CD4-positive, CD25-positive, alpha-beta regulatory T cell (primary cell): Measurements from ENCODE around the gene CPED1. TPM values are rescaled to one million over a fixed set of nuclear protein-coding genes. Genes with fewer than 3 reads are reported as not detected.
A peak's percentile ranks its signal among the peaks of the same experiment; 100 is the strongest.

Experiments
- ATAC-seq, 2 donors: fragments of 150-1000 bp; cut with Tn5 transposase; one replicate each; pipeline ENCODE4 v1.10.0; 2021; ENCODE audit warnings: low read depth in 2 of 2, moderate number of reproducible peaks in 2 of 2, moderate library complexity in 1 of 2
- DNase-seq, 3 donors: peaks; one replicate each; pipeline versions ENCODE4 v3.0.0 to v3.0.0-alpha.2; 2012 to 2022; ENCODE audit warnings: mixed read lengths in 1 of 3
- H3K27ac ChIP-seq: one replicate; pipeline ENCODE4 v1.7.0; 2013; ENCODE audit warnings: mild to moderate bottlenecking, low read length; ENCODE audit not compliant: insufficient read depth, poor library complexity, severe bottlenecking
- H3K27me3 ChIP-seq: one replicate; pipeline ENCODE4 v1.7.0; 2013; ENCODE audit warnings: low read length; ENCODE audit not compliant: control insufficient read depth, insufficient read depth
- H3K36me3 ChIP-seq: one replicate; pipeline ENCODE4 v1.7.0; 2013; ENCODE audit warnings: mild to moderate bottlenecking, low read length, moderate library complexity; ENCODE audit not compliant: control insufficient read depth, insufficient read depth
- H3K4me1 ChIP-seq: 2 replicates; pipeline ENCODE4 v1.7.0; 2013; ENCODE audit warnings: mild to moderate bottlenecking, low read length; ENCODE audit not compliant: insufficient read depth, control insufficient read depth, poor library complexity, severe bottlenecking
- H3K4me3 ChIP-seq: one replicate; pipeline ENCODE4 v1.7.0; 2013; ENCODE audit warnings: low read depth, mild to moderate bottlenecking, low read length, moderate library complexity
- H3K9me3 ChIP-seq, 2 experiments: 1 replicate in 1 of 2; 2 replicates in 1 of 2; pipeline ENCODE4 v1.7.0; 2013; ENCODE audit warnings: low read length in 2 of 2, mild to moderate bottlenecking in 1 of 2, moderate library complexity in 1 of 2; ENCODE audit not compliant: control insufficient read depth in 2 of 2
- H3K27ac Mint-ChIP-seq, 3 donors: one replicate each; pipeline ENCODE4 v1.8.0; 2020 to 2022; ENCODE audit warnings: mild to moderate bottlenecking in 3 of 3, mixed read lengths in 3 of 3, moderate library complexity in 2 of 3
- H3K27me3 Mint-ChIP-seq: one replicate; pipeline ENCODE4 v1.8.0; 2022; ENCODE audit warnings: mild to moderate bottlenecking, mixed read lengths
- H3K36me3 Mint-ChIP-seq: one replicate; pipeline ENCODE4 v1.8.0; 2020; ENCODE audit warnings: mixed read lengths
- H3K4me1 Mint-ChIP-seq, 4 donors: one replicate each; pipeline ENCODE4 v1.8.0; 2020 to 2022; ENCODE audit warnings: mixed read lengths in 4 of 4, mild to moderate bottlenecking in 1 of 4
- H3K4me3 Mint-ChIP-seq, 4 donors: one replicate each; pipeline ENCODE4 v1.8.0; 2020 to 2022; ENCODE audit warnings: mild to moderate bottlenecking in 4 of 4, mixed read lengths in 4 of 4, moderate library complexity in 3 of 4
- H3K9me3 Mint-ChIP-seq, 7 donors: one replicate each; pipeline ENCODE4 v1.8.0; 2020 to 2022; ENCODE audit warnings: mixed read lengths in 7 of 7, mild to moderate bottlenecking in 3 of 7, moderate library complexity in 2 of 7
- polyA plus RNA-seq, 4 donors: library from polyadenylated mRNA; unstranded; fragments of 300-500 nt; fragmentation: Illumina TruSeq; gene quantifications; one replicate each; pipeline ENCODE4 v1.2.3, GENCODE V29; 2021
- total RNA-seq: library from RNA; stranded (reverse); gene quantifications from one replicate; pipeline ENCODE4 v1.2.3, GENCODE V29; 2022

CPED1 gene
- total and polyA plus RNA-seq, 5 donors from 2014 or later: 0.17 to 0.24 TPM; not detected in 3

DNA sequence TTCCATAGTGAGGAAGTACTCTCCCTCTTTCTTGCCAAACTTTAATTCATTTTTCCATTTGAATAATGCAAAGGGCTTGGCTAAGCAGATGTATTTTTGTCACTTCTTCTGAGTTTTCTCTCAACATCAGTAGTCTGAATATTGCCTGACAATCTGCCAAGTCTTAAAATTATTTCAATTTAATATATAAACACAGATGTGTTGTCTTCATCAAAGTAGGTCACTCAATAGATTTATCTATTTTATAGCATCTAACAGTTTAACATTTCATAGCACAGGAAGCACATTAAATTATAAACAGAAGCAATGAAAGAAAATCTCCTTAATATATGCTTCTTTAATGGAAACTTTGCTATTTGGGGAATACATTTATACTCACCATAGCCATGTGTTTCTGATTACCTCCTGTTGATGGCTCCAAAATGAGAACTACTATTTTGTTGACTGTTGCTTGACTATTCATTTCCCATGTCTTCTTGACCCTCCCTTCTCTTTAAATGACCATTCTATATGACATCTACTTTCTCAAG is 4.5 kb downstream of the CPED1 start:
- Histone ChIP-seq H3K36me3 (no peaks in the 10 kb centered on the region), H3K27ac (no peak overlapping the region), H3K27me3 (peaks cover 46% of the 10 kb centered on the region), H3K4me3 (no peak overlapping the region), H3K4me1 (peaks cover 9% of the 10 kb centered on the region), H3K9me3 (no peaks in the 10 kb centered on the region)
- H3K27ac Mint-ChIP-seq: no peak overlapping the region
- H3K9me3 Mint-ChIP-seq: peaks cover 0 to 5% (median 0%) of the 10 kb centered on the region in 7 donors
- peaks cover 0 to 28% (median 10%) of the 10 kb centered on the region in 4 donors for H3K4me1 Mint-ChIP-seq
- H3K4me3 Mint-ChIP-seq: no peak overlapping the region
- DNase-seq: no peak
- ATAC-seq: no peak
- no peaks in the 10 kb centered on the region for H3K36me3 Mint-ChIP-seq
- H3K27me3 Mint-ChIP-seq: peaks cover 73% of the 10 kb centered on the region

DNA sequence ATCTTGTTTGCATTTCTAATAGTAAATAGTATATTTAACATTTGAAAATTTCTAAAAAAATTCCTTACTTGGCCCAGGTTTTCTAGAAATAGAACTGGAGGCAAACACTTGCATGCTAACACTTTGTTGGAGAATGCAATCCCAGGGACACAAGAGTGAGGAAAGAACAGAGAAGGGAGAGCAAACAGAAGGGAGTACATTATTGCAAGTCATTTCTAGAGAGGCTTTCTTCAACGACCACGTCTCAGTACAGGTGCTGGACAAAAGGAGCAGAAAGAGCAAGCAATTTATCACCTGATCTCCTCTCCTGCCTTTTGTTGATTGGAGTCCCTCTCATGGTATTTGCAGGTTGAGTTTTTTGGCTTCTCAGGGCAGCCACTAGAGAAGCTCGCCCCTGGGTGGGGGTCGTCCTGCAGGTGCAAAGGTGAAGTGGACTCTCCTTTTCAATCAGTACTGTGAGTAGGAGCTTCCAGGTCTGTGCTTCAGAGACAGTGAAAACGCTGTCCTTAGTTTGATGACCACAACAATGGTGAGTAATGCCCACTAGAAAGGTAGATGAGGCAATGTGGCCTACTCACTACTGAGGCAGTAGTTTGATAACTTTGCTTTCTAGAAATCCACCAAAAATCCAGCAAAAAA is 5.2 kb downstream of the CPED1 start:
- peaks cover 2% of the 10 kb centered on the region for H3K4me1 ChIP-seq
- H3K27ac ChIP-seq: no peak overlapping the region
- no peaks in the 10 kb centered on the region for H3K36me3 ChIP-seq
- no peaks in the 10 kb centered on the region for H3K36me3 Mint-ChIP-seq
- no peak overlapping the region for H3K4me3 ChIP-seq
- no peak for DNase-seq
- no peaks in the 10 kb centered on the region for H3K9me3 ChIP-seq
- H3K9me3 Mint-ChIP-seq: peaks cover 0 to 5% (median 0%) of the 10 kb centered on the region in 7 donors
- H3K27me3 Mint-ChIP-seq: peaks cover 66% of the 10 kb centered on the region
- no peak overlapping the region for H3K4me3 Mint-ChIP-seq
- no peak for ATAC-seq
- peaks cover 0 to 22% (median 8%) of the 10 kb centered on the region in 4 donors for H3K4me1 Mint-ChIP-seq
- no peak overlapping the region for H3K27ac Mint-ChIP-seq
- H3K27me3 ChIP-seq: peaks cover 41% of the 10 kb centered on the region

DNA sequence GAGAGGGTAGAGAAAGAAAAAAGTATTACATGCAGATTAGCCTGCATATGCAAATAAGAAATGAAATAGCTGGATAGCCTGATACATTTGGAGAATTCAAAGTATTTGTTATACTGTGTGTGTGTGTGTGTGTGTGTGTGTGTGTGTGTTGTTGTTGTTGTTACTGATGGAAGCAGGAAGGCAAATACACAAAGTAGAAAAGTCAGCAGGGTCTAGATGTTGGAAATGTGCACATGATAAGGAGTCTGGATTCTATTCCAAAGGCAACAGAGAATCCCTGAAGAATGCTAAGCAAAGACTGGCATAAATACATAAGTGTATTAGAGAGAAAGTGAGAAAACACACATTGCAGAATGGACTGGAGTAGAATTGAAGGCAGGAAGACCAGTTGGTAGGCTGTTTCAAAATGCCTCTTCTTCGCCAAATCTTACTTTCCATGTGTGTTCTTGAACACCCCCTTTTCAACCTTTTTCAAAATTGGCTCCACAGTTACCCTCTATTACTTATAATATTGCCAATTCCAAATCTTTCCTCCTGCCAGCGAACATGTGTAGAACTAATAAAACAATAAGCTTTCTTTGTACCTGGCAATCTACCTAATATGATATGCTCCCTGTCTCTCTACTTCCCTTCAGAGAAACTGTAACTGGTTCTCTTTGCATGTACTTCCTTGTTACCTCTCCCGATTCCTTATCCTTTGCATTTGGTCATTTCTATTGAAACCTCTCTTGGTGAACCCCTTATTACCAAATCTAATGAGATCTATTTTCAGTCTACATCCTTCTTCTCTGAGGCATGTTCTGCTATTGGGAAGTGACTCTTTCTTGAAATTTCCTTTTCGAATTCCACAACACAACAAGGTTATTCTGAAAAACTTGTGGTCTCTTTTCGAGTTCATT is 6.2 kb downstream of the CPED1 start:
- no peaks in the 10 kb centered on the region for H3K4me1 ChIP-seq
- peaks cover 30% of the 10 kb centered on the region for H3K27me3 ChIP-seq
- H3K27ac Mint-ChIP-seq: no peak overlapping the region
- DNase-seq: no peak
- H3K4me3 Mint-ChIP-seq: no peak overlapping the region
- no peak overlapping the region for H3K27ac ChIP-seq
- H3K27me3 Mint-ChIP-seq: peaks cover 55% of the 10 kb centered on the region
- H3K4me1 Mint-ChIP-seq: peaks cover 0 to 15% (median 4%) of the 10 kb centered on the region in 4 donors
- peaks cover 0 to 4% (median 0%) of the 10 kb centered on the region in 7 donors for H3K9me3 Mint-ChIP-seq
- no peak overlapping the region for H3K4me3 ChIP-seq
- no peaks in the 10 kb centered on the region for H3K36me3 ChIP-seq
- no peaks in the 10 kb centered on the region for H3K9me3 ChIP-seq
- no peak for ATAC-seq
- no peaks in the 10 kb centered on the region for H3K36me3 Mint-ChIP-seq

GRCh38 chr7:120995654-120996053 is 7.1 kb downstream of the CPED1 start:
- H3K27ac ChIP-seq: no peak overlapping the region
- H3K36me3 Mint-ChIP-seq: no peaks in the 10 kb centered on the region
- no peak for DNase-seq

DNA sequence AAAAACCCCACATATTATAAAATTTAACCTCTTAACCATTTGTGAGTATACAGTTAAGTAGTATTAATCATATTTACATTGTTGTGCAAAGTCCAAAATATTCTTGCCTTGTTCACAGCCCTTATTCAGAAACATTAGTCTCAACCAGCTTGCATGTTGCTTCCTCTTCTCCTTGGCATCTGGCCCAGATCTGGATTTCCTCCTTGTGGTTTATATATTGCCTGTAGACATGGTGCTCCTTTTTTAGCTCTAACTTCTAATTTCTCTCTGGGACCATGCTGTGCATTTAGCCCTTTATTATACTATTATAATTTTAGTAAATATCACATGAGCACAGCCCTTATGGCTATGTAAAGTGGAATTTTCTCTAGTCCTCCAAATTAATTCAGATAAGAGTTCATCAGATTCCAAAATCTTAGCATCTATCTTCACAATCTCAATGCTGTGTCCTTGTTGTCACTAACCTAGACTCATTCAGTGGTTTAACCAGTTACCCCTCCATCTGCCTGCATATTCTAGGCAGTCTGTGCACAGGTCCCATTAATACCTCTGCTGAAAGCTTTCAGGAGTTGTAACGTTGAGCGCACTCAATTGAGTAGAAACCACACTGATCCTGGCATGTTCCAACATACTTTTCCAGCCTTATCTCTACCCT is 7.9 kb downstream of the CPED1 start:
- peaks cover 0 to 2% (median 0%) of the 10 kb centered on the region in 7 donors for H3K9me3 Mint-ChIP-seq
- peaks cover 42% of the 10 kb centered on the region for H3K27me3 Mint-ChIP-seq
- H3K4me3 Mint-ChIP-seq: no peak overlapping the region
- H3K4me1 Mint-ChIP-seq: peaks cover 0 to 17% (median 4%) of the 10 kb centered on the region in 4 donors
- no peaks in the 10 kb centered on the region for H3K36me3 ChIP-seq
- peak in 1 of 3 donors; percentile 49 for DNase-seq
- no peaks in the 10 kb centered on the region for H3K36me3 Mint-ChIP-seq
- peak overlapping the region in 1 of 3 donors; percentile 25 for H3K27ac Mint-ChIP-seq
- no peaks in the 10 kb centered on the region for H3K4me1 ChIP-seq
- peaks cover 23% of the 10 kb centered on the region for H3K27me3 ChIP-seq
- no peak overlapping the region for H3K4me3 ChIP-seq
- peak; percentile 53 to 55 for ATAC-seq
- no peak overlapping the region for H3K27ac ChIP-seq
- no peaks in the 10 kb centered on the region for H3K9me3 ChIP-seq

More at GRCh38 chr7:120995654-120996053, 7.1 kb downstream of the CPED1 start:
- Histone ChIP-seq H3K4me1 (no peaks in the 10 kb centered on the region), H3K27me3 (peaks cover 27% of the 10 kb centered on the region), H3K36me3 (no peaks in the 10 kb centered on the region), H3K9me3 (no peaks in the 10 kb centered on the region), H3K4me3 (no peak overlapping the region)
- H3K4me1 Mint-ChIP-seq: peaks cover 0 to 17% (median 4%) of the 10 kb centered on the region in 4 donors
- H3K27me3 Mint-ChIP-seq: peaks cover 50% of the 10 kb centered on the region
- peaks cover 0 to 4% (median 0%) of the 10 kb centered on the region in 7 donors for H3K9me3 Mint-ChIP-seq
- H3K27ac Mint-ChIP-seq: peak overlapping the region in 1 of 3 donors; percentile 39
- ATAC-seq: no peak
- peak overlapping the region in 1 of 4 donors; percentile 14 for H3K4me3 Mint-ChIP-seq

GRCh38 chr7:120996988-120997345 is 8.5 kb downstream of the CPED1 start:
- H3K9me3 Mint-ChIP-seq: peaks cover 0 to 2% (median 0%) of the 10 kb centered on the region in 7 donors
- H3K27ac Mint-ChIP-seq: peak overlapping the region in 1 of 3 donors; percentile 25
- peaks cover 37% of the 10 kb centered on the region for H3K27me3 Mint-ChIP-seq
- H3K36me3 Mint-ChIP-seq: no peaks in the 10 kb centered on the region
- peaks cover 0 to 17% (median 4%) of the 10 kb centered on the region in 4 donors for H3K4me1 Mint-ChIP-seq
- ATAC-seq (no peak), DNase-seq (no peak)
- no peak overlapping the region for H3K27ac ChIP-seq
- no peak overlapping the region for H3K4me3 Mint-ChIP-seq
- peaks cover 20% of the 10 kb centered on the region for H3K27me3 ChIP-seq
- no peak overlapping the region for H3K4me3 ChIP-seq
- H3K9me3 ChIP-seq: no peaks in the 10 kb centered on the region
- H3K4me1 ChIP-seq: no peaks in the 10 kb centered on the region
- no peaks in the 10 kb centered on the region for H3K36me3 ChIP-seq

DNA sequence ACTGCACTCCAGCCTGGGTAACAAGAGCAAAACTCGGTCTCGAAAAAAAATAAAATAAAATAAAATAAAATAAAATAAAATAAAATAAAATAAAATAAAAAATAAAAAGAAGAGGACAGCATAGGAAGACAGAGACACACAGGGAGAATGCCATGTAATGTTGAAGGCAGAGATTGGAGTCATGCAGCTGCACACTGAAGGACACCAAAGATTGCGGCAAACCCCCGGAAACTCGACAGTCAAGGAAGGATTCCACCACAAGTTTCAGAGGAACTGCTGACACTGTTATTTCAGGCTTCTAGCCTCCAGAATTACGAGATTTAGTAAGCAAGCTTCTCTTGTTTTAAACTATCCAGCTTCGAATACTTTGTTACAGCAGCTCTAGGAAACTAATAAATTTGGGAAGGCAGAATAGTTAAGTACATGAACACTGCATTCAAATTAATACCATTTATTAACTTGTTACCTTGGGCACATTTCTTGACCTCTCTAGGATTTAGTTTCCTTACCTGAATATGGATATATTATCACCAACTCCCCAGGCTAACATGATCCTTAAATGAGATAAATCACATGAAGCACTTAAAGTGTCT is 9.5 kb downstream of the CPED1 start:
- DNase-seq (no peak), ATAC-seq (no peak)
- no peak overlapping the region for H3K27ac Mint-ChIP-seq
- Histone ChIP-seq H3K9me3 (no peaks in the 10 kb centered on the region), H3K4me1 (no peaks in the 10 kb centered on the region), H3K4me3 (no peak overlapping the region), H3K27ac (no peak overlapping the region), H3K27me3 (peaks cover 12% of the 10 kb centered on the region), H3K36me3 (no peaks in the 10 kb centered on the region)
- peaks cover 0 to 17% (median 4%) of the 10 kb centered on the region in 4 donors for H3K4me1 Mint-ChIP-seq
- H3K27me3 Mint-ChIP-seq: peaks cover 27% of the 10 kb centered on the region
- H3K36me3 Mint-ChIP-seq: no peaks in the 10 kb centered on the region
- H3K9me3 Mint-ChIP-seq: peaks cover 0 to 2% (median 0%) of the 10 kb centered on the region in 7 donors
- no peak overlapping the region for H3K4me3 Mint-ChIP-seq
